Karpas-422 (cell line): ENCODE results near the gene KLHL33. TPM values are rescaled to one million over a fixed set of nuclear protein-coding genes. Genes with fewer than 3 reads are reported as not detected.

ENCODE experiments used
- DNase-seq: peaks from one replicate; pipeline ENCODE4 v3.0.0-alpha.2; 2015
- H2AFZ ChIP-seq: fragments of 200-600 bp; sonication (generic); 2 replicates; pipeline ENCODE4 v1.6.1; 2014; ENCODE audit warnings: antibody characterized with exemption, low read length, mixed read lengths
- H3K27ac ChIP-seq: fragments of 200-600 bp; sonication (generic); 2 replicates; pipeline ENCODE4 v1.5.1; 2014; ENCODE audit warnings: mild to moderate bottlenecking, low read length, moderate library complexity
- H3K27me3 ChIP-seq: fragments of 200-600 bp; sonication (generic); 2 replicates; pipeline ENCODE4 v1.6.1; 2014; ENCODE audit warnings: low read length, mixed read lengths
- H3K36me3 ChIP-seq: fragments of 200-600 bp; sonication (generic); 2 replicates; pipeline ENCODE4 v1.6.1; 2014; ENCODE audit warnings: low read length, mixed read lengths; ENCODE audit not compliant: insufficient read depth
- H3K4me1 ChIP-seq: fragments of 200-600 bp; sonication (generic); 2 replicates; pipeline ENCODE4 v1.6.1; 2014; ENCODE audit warnings: mild to moderate bottlenecking, low read length, mixed read lengths
- H3K4me2 ChIP-seq: fragments of 200-600 bp; sonication (generic); 2 replicates; pipeline ENCODE4 v1.6.1; 2014; ENCODE audit warnings: low read length, low read depth, mild to moderate bottlenecking; ENCODE audit not compliant: poor library complexity, severe bottlenecking
- H3K4me3 ChIP-seq: fragments of 200-600 bp; sonication (generic); 2 replicates; pipeline ENCODE4 v1.5.1; 2014; ENCODE audit warnings: mild to moderate bottlenecking, antibody characterized with exemption, low read length, mixed read lengths
- H3K79me2 ChIP-seq: fragments of 200-600 bp; sonication (generic); 2 replicates; pipeline ENCODE4 v1.6.1; 2014; ENCODE audit warnings: mild to moderate bottlenecking, low read length, mixed read lengths
- H3K9ac ChIP-seq: fragments of 200-600 bp; sonication (generic); 2 replicates; pipeline ENCODE4 v1.6.0; 2014; ENCODE audit warnings: low read length
- H3K9me2 ChIP-seq: fragments of 200-600 bp; sonication (generic), shearing (Covaris generic); replicated peaks from 2 replicates; pipeline ENCODE4 v1.6.0; 2014; ENCODE audit warnings: mild to moderate bottlenecking, low read length, moderate library complexity; ENCODE audit not compliant: insufficient read depth
- H3K9me3 ChIP-seq: fragments of 300-700, 200-600 bp; sonication (generic); 2 replicates; pipeline ENCODE4 v1.6.1; 2014; ENCODE audit warnings: low read length, mixed read lengths
- H4K20me1 ChIP-seq: fragments of 200-600 bp; sonication (generic); 2 replicates; pipeline ENCODE4 v1.6.1; 2014; ENCODE audit warnings: mild to moderate bottlenecking, antibody characterized with exemption, low read length, low read depth; ENCODE audit not compliant: insufficient read depth
- total RNA-seq: library from RNA; depleted of rRNA; stranded (reverse); fragments of >200 nt; shearing (Covaris generic); gene quantifications from 2 replicates; pipeline ENCODE4 v1.2.3, GENCODE V29; 2014; ENCODE audit warnings: low replicate concordance

Gene KLHL33
- total RNA-seq, 1 experiment from 2014 or later, result not detected

DNA sequence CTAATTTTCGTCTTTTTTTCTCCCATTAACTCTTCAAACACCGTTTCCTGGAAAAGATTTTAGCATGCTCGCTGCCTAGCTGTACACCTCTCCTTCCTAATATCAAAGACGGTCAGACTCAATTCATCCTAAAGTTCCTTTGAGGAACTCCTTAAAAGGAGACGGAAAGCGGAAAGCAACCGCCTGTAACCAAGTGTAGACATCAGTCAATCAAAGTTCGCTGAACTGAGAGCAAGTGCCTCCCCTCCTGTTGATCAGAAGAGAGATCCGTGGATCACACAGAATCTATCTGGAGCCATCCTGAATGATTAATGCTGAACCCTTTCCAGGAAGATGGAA is 22.3 kb downstream of the KLHL33 start:
- Histone ChIP-seq H3K36me3 (no peaks in the 10 kb centered on the region), H4K20me1 (no peaks in the 10 kb centered on the region), H2AFZ (peak overlapping the region; percentile 99), H3K27ac (peak overlapping the region; percentile 82), H3K9ac (peak overlapping the region; percentile 96), H3K27me3 (no peaks in the 10 kb centered on the region), H3K9me2 (no peaks in the 10 kb centered on the region), H3K4me1 (peaks cover 18% of the 10 kb centered on the region), H3K9me3 (no peaks in the 10 kb centered on the region), H3K4me3 (peak overlapping the region; percentile 96), H3K4me2 (peak overlapping the region; percentile 83), H3K79me2 (peaks cover 22% of the 10 kb centered on the region)
- peak; percentile 74 for DNase-seq

DNA sequence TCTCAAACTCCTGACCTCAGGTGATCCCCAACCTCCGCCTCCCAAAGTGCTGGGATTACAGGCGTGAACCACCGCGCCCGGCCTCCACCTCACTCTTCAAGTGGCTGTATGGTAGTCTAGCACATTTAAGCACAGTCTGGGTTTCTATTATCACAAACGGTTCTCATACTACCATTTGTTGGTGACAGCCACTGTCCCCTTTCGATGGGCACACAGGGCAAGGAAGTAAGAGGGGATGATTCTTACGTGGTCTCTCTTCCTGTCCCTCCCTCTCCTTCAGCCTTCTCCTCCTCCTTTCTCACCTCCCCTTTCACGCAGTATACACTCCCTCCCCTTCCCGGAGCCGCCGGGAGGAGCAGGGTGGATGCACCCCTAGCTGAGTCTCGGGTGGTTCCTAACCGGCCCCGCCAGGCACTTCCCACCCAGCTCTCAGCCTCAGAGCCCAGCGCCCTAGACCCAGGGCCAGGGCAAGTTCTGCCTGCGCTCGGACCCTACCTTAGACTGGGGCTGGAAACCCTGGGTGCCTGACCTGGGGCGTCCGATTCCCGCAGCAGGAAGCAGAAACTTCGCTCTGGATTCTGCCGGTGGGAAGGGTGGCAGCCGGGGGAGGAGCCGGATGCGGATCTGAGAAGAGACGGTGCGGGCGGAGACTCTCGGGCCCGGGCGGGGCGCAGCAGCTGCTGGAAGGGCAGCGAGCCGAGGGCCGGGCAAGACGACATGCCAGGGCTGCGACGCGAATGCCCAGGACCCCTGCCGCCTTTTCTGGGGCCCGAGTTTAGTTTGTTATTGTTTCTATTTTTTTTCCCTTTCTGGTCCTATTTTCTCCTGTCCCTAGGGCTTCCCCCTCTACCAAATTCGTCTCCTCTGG is 22.9 kb downstream of the KLHL33 start, which contains the start of gene TEP1:
Gene TEP1, minus strand, starts transcription at position 626 of the 868 bp plus-strand sequence. CDS start 5,062 bp downstream, outside the sequence.
- Histone ChIP-seq H3K9ac (peak within 1 kb of the TSS; percentile 96), H3K27ac (peak within 1 kb of the TSS; percentile 82), H3K4me2 (peak within 1 kb of the TSS; percentile 83), H2AFZ (peak within 1 kb of the TSS; percentile 99), H3K9me2 (no peaks in the 10 kb centered on the region), H4K20me1 (no peaks in the 10 kb centered on the region), H3K4me1 (peaks cover 18% of the 10 kb centered on the region), H3K4me3 (peak within 1 kb of the TSS; percentile 96), H3K9me3 (no peaks in the 10 kb centered on the region), H3K79me2 (peaks cover 22% of the 10 kb centered on the region), H3K27me3 (no peaks in the 10 kb centered on the region), H3K36me3 (no peaks in the 10 kb centered on the region)
- DNase-seq, result peak; percentile 93

DNA sequence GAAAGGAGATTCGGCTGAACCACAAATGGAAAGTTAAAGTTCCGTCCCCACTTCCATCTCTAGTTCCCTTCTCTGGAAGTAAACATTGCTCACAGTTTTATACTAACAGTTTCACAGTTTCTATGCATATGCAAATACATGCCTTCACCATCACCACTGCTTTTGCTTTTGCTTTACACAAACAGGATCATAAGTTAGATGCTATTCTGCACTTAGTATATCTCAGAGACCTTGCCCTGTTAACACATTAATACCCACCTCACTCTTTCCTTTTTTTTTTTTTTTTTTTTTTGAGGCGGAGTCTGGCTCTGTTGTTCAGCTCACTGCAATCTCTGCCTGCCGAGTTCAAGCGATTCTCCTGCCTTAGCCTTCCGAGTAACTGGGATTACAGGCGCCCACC is 23.6 kb downstream of the KLHL33 start:
- Histone ChIP-seq H3K9me2 (no peaks in the 10 kb centered on the region), H3K4me2 (peak overlapping the region; percentile 83), H3K9me3 (no peaks in the 10 kb centered on the region), H3K27ac (peak overlapping the region; percentile 82; the same call in 1 of the 2 replicates), H3K36me3 (peaks cover 6% of the 10 kb centered on the region), H3K79me2 (peaks cover 22% of the 10 kb centered on the region), H3K4me3 (peak overlapping the region; percentile 96), H4K20me1 (no peaks in the 10 kb centered on the region), H3K9ac (peak overlapping the region; percentile 96), H3K4me1 (peaks cover 18% of the 10 kb centered on the region), H3K27me3 (no peaks in the 10 kb centered on the region), H2AFZ (peak overlapping the region; percentile 99)
- peak; percentile 65 for DNase-seq

DNA sequence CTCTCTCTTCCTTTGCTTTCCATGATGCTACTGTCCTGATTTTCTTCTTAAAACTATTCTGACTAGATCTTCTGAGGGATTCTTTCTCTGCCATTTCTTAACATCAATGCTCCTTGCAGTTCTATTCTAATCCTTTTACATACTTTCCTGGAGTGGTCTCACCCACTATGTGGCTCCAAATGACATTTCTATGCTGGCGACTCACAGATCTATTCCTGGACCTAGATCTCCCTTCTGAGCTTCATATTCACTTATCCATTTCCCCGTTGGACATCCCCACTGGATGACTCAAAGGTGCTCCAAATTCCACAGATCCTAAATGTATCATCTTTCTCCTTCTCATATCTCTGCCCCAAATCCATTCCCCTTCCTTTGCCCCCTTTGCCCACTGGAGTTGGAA is 26.7 kb downstream of the KLHL33 start:
- H2AFZ ChIP-seq, result no peak overlapping the region
- H3K9ac ChIP-seq, result no peak overlapping the region
- H3K79me2 ChIP-seq, result peaks cover 22% of the 10 kb centered on the region
- peaks cover 15% of the 10 kb centered on the region for H3K4me1 ChIP-seq
- no peaks in the 10 kb centered on the region for H4K20me1 ChIP-seq
- H3K27me3 ChIP-seq, result no peaks in the 10 kb centered on the region
- no peak overlapping the region for H3K27ac ChIP-seq
- peaks cover 6% of the 10 kb centered on the region for H3K36me3 ChIP-seq
- H3K4me3 ChIP-seq, result no peak overlapping the region
- no peak for DNase-seq
- H3K9me2 ChIP-seq, result no peaks in the 10 kb centered on the region
- H3K9me3 ChIP-seq, result no peaks in the 10 kb centered on the region
- H3K4me2 ChIP-seq, result no peak overlapping the region

DNA sequence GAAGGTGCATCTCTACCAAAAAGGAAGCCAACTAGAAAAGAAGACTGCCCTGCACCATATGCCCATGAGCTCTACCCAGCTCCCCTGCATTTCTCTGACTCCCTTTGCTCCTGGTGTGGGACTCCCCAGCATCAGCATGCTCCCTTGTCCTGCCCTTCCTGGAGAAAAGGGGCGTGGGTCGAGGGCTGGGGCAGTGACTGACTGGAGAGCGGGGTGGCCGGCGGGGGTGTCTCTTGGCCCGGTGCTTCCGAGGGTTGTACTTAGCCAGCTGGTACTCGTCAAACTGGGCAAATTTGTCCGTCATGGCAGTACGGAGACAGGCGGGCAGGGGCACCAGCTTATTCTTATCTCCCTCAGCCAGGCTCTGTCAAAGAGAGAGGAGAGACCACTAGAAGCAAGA is 32.4 kb downstream of the KLHL33 start:
- Histone ChIP-seq H3K36me3 (peaks cover 6% of the 10 kb centered on the region), H3K9me3 (no peaks in the 10 kb centered on the region), H3K9ac (no peak overlapping the region), H3K4me1 (no peaks in the 10 kb centered on the region), H3K79me2 (no peaks in the 10 kb centered on the region; the same call in 1 of the 2 replicates), H3K4me3 (no peak overlapping the region), H3K27me3 (no peaks in the 10 kb centered on the region), H4K20me1 (no peaks in the 10 kb centered on the region), H3K9me2 (no peaks in the 10 kb centered on the region), H2AFZ (no peak overlapping the region), H3K27ac (no peak overlapping the region), H3K4me2 (no peak overlapping the region)
- DNase-seq, result no peak

DNA sequence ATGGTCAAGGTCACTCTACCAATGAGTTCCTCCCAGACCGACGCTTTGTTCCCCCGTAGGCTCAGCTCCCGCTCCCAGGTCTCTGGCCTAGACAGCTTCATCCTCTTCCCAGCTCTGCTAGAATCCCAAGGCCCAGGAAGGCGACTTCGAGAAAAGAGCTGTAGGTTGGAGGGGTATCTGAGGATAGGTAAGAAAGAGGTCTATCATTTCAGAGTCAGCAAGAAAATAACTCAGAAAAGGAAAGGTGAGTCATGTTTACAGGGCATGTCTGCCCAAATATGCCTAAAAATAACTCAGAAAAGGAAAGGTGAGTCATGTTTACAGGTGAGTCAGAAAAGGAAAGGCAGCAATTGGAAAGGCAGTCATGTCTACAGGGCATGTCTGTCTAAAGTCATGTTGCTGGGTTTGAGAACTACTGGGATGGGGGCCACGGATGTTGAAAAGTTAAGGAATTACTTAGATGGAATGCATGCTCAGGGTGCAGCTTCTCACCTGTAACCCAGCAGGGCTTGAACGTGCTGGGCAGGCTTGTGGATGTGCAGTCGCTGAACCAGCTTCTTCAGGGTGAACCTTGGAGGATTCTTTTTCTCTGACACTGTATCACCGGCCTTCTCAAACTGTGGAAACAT is 34.9 kb downstream of the KLHL33 start:
- Histone ChIP-seq H3K4me3 (no peak overlapping the region), H3K27me3 (no peaks in the 10 kb centered on the region), H3K9ac (no peak overlapping the region), H3K4me1 (no peaks in the 10 kb centered on the region), H3K27ac (no peak overlapping the region), H3K36me3 (no peaks in the 10 kb centered on the region), H3K9me3 (no peaks in the 10 kb centered on the region), H2AFZ (no peak overlapping the region), H3K79me2 (no peaks in the 10 kb centered on the region), H4K20me1 (no peaks in the 10 kb centered on the region), H3K4me2 (no peak overlapping the region), H3K9me2 (no peaks in the 10 kb centered on the region)
- DNase-seq, result no peak

DNA sequence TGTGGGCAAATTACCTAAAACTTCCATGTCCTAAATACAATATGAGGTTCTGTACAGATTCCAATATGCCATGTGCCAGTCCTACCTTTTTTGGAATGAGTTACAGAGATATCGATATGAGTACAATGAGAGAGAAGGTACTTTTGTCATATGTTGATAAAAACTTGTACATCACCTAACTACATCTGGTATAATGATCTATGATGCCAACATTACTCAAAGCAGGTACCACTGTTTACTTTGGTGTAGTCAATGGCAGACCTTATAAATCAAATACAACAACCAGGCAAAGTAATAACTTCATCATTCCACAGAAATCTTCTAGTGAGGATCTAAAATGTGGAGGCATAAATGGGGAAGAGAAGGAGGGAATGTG is 35.4 kb downstream of the KLHL33 start:
- H3K79me2 ChIP-seq, result no peaks in the 10 kb centered on the region
- no peak overlapping the region for H2AFZ ChIP-seq
- no peaks in the 10 kb centered on the region for H3K4me1 ChIP-seq
- H3K4me2 ChIP-seq, result no peak overlapping the region
- H3K27me3 ChIP-seq, result no peaks in the 10 kb centered on the region
- no peaks in the 10 kb centered on the region for H4K20me1 ChIP-seq
- no peak overlapping the region for H3K4me3 ChIP-seq
- no peaks in the 10 kb centered on the region for H3K9me3 ChIP-seq
- H3K9me2 ChIP-seq, result no peaks in the 10 kb centered on the region
- H3K27ac ChIP-seq, result no peak overlapping the region
- H3K36me3 ChIP-seq, result no peaks in the 10 kb centered on the region
- no peak for DNase-seq
- H3K9ac ChIP-seq, result no peak overlapping the region

DNA sequence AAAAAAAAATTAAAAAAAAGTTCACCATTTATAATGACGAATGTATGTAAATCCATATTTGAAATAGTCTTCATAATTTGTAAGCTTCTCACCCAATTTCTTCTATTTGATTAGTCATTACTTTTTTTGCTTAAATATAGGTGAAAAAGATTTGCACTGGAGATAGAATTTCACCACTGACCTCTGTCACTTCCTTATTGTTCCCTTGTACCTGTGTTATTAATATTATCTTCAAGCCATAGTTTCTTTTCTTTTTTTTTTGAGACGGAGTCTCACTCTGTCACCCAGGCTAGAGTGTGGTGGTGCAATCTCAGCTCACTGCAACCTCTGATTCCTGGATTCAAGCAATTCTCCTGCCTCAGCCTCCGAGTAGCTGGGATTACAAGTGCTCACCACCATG is 38.5 kb downstream of the KLHL33 start:
- no peak overlapping the region for H2AFZ ChIP-seq
- no peak overlapping the region for H3K27ac ChIP-seq
- H3K9ac ChIP-seq, result no peak overlapping the region
- H3K9me3 ChIP-seq, result no peaks in the 10 kb centered on the region
- H4K20me1 ChIP-seq, result no peaks in the 10 kb centered on the region
- no peak for DNase-seq
- no peaks in the 10 kb centered on the region for H3K4me1 ChIP-seq
- peaks cover 5% of the 10 kb centered on the region; the same call in 1 of the 2 replicates for H3K36me3 ChIP-seq
- H3K27me3 ChIP-seq, result no peaks in the 10 kb centered on the region
- H3K9me2 ChIP-seq, result no peaks in the 10 kb centered on the region
- H3K4me2 ChIP-seq, result no peak overlapping the region
- H3K79me2 ChIP-seq, result no peaks in the 10 kb centered on the region
- H3K4me3 ChIP-seq, result no peak overlapping the region
